SHP77 (cell line): ENCODE measurements around the gene MACROD1.

Experiments used
- DNase-seq, 2 experiments: peaks; one replicate each; lab custom pipeline; 2025; lab: John Stamatoyannopoulos, UW

MACROD1 gene

DNA sequence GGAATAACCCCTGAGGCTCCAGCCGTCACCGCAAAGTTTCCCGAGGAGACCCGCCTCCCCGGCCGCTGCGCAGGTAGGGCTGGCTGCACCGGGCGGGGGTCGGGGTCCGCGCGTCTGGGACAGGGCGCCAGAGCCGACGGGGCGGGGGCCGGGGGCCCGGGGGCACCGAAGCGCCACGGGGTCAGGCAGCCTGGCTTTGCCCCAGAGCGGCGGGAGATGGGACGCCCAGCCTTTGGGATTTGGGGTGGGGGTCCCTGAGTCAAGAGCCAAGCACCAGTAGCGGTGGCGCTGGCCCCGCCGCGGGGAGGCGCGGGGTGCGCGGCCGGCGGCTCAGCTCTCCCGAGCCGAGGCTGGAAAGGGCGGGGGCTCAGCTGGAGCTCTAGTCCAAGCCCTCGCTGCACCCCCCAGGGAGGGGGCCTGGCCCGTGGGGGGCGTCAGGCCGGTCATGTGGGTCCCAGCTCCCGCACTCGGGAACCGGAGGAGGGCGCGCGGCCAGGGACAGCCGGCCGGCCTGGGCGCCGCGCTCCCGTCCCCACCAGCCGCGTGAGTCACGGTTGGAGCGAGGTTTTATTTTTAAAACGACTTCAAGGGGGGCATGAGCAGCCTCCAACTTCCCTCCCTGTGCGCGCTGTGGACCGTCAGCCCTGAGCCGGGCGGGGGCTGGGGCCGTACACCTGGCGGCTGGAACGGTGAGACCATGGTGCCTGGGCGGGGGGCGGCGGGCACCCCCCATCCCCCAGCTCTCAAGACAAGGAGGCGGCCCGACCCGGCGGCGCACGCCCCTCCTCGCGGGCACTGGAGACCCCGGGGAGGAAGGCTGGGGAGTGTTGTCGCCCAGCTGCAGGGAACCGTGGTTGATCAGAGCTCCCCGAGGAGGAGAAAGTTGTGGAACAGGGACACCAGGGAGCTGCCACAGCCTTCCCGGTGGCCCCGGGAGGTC, 129.6 kb downstream of the MACROD1 start:
- no peak for DNase-seq

DNA sequence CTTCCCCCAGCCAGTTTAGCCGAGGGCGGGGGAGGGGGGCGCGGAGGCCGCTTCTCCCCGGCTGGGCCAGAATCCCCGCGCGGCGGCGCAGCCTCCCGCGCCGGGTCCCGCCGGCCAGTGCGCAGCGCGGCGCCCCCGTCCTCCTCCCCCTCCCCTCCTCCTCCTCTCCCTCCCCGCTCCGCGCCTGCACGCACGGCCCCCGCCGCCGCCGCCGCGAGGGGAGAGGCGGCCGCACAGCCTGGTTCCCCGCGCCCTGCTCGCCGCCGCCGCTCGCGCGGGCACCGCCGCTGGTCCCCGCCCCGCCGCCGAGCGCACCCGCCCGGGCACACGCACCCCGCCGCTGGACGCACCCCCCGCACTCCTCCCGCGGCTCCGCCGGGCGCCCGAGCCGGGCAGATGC, 130.3 kb downstream of the MACROD1 start, which contains the start of gene FLRT1:
Gene FLRT1, plus strand, starts transcription at position 356 of the 400 bp plus-strand sequence. CDS start 80,337 bp downstream, outside the sequence.
- no peak for DNase-seq

DNA sequence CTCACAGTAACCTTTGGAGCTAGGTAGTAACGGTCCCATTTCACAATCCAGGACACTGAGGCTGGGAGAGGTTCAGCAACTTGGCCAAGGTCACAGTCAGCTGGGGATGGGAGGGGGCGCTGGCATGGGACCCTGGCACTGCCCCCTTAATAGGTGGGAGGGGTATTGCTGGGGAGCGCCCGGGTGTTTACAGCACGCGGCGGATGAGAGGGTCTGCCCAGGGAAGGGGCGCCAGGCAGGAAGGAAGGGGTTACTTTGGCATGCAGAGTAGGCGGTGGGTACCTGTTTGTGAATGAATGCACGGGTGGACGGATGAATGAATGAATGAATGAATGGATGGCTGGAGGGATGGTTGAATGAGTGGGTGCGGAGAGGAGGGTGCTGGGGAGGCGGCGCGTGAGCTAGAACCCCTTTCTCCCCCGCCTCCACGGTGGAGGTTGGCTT, 130.8 kb downstream of the MACROD1 start:
- no peak for DNase-seq

DNA sequence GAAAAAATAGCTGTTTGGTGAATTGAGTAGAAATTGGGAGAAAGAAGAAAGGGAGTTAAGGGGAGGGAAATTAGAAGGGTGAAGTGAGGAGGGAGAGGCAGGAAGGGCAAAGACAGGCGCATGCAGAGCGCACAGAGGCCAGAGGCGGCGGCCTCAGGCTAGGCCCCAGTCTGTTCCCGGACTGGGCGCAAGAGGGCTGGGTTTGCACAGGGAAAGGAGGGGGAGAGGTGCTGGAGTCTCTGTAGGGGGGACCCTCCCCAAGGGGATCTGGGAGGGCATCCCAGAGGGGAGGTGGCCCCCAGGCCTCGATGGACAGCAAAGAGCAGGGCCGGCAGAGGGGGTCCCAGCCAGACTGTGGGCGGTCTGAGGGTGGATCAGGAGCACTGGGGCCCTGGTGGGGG, 131.5 kb downstream of the MACROD1 start:
- no peak for DNase-seq

DNA sequence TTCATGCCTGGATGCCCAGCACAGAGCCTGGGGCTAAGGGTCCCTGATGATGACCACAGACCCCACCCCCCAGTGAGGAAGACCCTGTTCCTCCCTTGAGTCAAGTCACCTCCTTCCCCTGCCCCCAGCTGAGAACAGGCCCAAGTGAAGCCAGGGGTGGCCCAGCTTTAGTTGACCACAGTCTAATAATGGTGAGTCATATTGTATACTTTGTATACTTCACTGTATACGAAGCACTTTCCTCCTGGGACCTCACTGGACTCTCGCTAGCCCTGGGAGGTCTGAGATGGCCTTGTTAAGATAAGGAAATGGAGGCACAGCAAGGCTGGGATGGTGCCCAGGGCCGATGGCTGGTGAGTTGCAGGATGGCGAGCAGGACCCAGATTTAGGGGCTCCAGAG, 133.9 kb downstream of the MACROD1 start:
- no peak for DNase-seq

DNA sequence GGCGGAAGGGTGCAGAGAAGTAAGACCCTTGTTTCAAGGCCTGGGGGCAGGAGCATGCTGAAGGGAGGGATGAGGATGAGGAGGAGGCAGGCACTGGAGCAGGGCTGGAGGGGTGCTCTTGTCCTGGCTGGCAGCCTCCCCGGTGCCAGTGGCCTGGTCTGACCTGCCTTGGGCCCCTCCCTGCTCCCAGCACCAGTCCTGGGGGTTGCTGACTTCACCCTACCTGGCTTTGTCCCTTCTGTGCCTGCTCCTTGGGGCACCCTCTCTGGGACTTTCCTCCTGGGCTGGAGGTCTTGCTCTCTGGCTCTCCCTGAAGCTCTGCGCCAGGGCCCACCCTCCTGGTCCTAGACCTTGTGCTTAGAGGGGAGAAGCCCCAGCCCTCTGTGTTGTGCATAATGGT, 134.9 kb downstream of the MACROD1 start:
- DNase-seq, result no peak

DNA sequence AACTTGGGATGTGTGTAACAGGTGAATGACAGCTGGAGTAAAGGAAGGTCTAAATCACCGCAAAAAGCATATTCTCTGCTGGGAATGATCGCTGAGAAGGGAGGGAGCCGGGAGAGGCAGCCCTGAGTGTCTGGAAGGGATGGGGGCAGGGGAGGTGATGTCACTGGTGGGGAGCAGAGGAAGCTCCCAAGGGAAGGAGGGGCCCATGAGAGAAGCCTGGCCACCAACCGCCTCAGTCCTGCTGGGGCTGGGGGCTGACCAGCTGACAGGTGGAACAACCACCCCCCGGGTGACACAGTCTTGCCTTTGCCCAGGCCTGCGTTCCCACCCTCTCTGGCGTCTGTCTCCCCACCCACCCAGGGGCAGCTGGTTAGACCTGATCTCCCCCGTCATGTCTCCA, 136.1 kb downstream of the MACROD1 start:
- no peak for DNase-seq

DNA sequence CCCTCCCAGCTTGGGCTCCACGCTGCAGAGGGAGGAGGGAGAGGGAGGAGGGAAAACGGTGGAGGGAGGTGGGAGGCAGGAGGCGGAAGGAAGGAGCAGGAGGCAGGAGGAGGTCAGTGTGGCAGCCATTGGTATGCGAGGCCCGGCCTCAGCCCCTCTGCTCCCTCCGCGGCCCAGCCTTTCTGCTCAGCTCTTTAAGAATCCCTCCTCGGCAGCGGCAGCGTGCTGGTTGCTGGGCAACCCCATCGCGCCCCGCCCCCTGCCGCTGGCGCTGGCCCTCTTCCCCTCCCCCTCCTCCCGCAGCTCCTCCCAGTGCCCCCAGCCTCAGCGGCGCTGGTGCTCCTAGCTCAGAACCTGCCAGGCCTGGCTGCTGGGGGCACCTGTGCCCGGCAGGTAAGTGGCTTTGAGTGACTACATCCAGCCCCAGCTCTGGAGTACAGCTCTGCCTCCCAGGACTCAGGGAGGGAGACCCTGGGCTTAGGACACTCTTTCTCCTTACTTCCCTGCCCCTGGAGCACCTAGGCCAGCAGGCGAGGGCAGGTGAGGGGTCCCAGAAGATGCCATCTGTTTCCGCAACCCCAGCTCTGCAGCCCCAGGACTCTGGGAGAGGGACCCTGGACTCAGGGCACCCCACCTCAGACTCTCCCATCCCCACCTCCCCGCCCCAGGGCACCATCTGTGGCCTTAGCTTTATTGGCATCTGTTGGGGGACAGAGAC, 137.4 kb downstream of the MACROD1 start:
- peak in 1 of 2 experiments; percentile 28 for DNase-seq

DNA sequence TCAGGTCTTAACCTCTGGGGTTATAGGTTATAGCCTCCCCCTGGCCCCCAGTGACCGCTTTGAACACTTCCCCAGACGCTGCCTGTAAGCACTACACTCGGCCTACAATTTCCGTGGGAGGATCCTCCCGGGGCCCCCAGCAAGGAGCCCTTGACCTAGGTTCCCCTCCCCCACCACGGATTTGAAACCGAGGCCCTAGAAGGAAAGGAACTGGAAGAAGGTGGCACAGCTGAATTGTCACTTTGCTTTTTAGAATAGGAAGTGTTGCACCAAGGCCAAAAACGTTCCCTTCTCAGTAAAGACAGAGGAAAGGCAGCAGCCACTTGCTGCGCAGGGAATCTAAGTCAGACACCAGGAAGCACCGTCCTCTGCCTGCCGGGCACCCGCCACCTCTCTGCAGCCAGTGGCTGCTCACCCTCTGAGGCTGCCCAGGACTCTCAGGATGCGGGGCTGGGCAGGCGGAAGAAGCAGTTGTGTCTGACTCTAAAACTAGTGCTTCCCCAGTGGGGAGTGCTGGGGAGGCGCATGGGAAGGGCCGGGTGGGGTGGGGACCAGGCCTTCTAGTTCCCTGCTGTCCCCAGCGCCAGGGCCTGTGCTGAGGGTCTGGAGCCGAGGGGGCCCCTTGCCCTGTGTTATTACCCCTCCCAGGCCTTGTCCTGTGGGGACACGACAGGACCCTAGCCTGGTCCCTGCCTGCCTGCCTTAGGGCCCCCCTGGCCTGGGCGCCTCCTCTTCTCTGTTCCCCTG, 138.1 kb downstream of the MACROD1 start:
- DNase-seq, result no peak

DNA sequence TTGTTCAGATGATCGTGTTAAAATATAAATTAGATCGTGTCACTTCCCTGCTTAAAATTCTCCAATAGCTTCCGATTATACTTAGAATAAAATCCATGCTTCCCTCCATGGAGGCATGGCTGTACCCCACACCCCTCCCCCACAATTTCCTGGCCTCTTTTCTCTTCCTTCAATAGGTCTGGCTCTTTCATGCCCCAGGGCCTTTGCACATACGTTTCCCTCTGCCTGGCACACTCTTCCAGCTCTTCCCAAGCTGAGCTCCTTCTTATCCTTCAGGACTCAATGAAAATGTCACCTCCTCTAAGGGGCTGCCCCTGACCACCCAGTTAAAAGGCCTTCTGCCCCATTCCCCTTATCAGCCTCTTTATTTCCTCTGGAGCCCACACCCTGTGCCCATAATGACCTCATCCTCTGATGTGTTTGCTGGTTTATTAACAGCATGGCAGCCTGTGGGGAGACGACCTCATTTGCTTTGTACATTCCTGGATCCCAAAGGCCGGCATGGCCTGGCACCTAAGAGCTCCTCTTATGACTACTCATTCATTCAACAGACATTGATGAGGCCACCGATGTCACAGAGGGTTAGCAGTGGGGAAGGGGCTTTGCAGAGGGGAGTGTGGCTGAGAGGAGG, 139.2 kb downstream of the MACROD1 start:
- no peak for DNase-seq

DNA sequence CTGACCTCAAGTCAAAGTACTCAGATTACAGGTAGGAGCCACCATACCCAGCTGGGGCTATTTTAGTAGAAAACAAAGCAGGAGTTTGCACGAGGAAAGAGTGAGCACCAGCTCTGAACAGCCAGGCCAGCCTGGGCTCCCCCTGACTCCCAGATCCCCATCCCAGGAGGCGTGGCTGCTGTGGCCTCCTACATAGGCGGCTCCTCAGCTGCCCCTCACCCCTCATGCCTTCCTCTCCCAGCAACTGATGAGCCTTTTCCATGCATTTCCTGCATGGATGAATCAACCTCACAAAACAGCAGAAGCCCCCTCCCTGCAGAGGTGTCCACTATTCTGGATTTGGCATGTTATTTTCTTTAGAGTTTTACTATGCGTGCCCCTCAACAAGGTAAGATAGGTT, 140.7 kb downstream of the MACROD1 start:
- DNase-seq, result no peak

DNA sequence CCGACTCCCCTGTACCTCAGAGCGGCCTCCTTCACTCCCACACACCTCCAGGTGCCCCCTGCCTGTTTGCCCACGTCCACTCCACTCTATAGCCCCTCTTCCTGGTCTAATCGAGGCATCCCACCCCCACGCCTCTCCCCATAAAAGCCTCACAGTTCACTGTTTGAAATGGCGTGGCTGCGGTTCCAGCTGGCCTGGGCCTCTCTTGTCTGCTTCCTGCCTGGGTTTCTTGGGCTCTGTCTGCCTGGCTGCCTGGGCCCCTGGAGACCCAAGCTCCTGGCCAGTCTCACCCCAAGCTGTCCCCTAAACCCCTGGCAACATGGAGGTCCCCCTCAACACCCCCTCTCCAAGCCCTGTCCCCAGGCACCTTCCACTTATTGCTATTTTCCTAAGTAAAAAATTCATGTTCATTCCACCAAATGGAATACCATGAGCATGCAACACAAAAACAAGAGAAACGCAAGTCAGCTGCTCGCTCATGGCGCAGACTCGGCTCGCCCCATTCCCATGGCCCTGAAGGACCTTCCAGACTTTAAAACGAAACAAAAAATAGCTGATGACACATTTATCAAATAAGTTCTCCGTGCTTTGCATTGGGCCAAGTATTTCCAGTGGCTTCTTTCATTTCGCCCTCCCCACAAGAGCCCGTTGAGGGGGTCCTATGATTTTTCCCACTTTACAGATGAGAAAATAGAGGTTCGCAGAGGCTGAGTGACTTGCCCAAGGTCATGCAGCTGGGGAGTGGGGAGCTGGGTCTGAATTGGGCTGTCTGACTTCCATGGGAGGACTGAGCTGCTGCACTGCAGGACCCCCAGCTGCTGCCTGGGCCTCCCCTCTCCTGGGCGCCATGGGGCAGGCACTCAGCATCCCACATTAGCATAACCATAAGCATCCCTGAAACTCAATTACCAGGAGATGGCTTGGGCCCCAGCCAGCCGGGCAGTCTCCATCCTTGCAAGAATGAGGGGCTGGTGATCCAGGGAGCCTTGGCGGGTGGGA, 141.9 kb downstream of the MACROD1 start:
- no peak for DNase-seq

DNA sequence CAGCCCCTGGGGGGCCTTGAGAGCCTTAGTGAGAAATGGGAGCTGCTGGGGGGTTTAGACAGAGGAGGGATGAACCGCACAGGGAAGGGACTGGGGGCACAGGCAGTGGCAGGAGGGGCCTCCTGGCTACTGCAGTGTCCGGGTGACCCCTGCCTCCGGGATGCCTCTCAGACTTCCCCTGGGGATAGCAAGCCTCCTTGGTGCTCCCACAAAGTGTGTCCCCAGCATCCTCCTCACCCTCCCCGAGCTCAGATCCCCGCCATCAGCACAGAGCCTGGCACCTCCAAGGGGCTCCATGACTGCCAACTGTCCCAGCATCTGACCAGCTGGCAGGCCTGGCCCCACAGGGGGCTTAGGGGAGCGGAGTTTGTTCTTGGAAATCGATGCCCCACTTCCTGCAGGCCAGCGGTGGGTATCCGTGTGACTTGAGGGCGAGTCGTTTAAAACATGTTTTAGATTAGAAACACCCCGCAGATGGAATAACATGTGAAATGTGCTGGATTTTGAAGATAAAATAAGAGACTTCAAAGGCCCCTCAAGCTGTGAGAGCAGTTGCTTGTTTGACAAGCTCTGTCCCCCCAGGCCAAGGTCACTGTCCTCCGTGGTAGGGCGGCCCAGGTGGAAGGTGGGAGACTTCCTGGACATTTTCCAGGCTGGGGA, 143.7 kb downstream of the MACROD1 start:
- no peak for DNase-seq

DNA sequence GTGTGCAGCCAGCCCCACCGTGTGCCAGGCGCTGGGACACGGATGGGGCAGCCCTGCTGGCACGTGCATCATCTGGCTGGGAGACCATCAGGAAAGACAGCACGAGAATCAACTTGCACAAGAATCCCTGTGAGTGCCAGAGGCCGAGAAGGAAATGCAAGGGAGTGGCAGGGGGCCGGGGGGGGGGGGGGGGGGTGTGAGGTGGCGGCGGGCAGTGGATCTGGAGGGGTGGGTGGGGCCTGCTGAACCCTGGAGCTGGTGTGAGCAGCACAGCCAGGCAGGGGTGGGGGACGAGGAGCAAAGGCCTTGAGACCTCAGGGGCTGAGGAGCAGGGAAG, 144.2 kb downstream of the MACROD1 start:
- DNase-seq, result no peak

DNA sequence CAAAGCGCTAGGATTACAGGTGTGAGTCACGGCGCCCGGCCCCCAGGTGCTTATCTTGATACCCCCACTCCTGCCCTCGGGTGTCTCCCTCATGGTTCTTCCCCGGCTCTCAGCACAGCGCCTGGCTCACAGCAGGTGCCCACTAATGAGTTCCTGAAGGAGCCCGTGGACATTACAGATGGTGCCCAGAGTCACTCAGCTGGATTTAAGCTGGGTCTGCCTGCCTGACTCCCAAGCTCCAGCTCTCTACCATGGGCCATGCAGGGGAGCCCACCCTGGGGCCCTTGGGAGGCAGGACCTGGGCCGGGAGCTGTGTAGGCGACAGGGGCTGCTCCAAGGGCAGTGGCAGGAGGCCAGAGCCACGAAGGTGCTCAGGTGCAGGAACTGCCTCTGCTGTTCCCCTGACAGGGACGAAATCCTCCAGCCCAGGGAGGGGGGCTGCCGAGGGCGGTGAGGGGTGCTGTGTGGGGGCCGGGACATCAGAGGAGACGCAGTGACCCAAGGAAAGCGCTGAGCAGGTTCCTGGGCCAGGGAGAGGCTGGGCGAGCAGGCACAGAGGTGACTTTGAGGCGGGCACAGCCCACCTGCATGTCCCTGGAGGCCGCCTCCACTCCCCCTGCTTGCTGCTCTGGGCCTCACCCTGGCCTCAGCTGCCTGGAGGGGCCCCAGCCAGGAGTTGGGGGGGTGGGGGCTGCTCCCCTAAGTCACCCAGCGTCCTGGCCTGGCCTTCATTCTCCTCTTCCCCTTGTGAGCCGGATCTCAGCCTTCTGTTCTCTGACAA, 144.7 kb downstream of the MACROD1 start:
- no peak for DNase-seq

DNA sequence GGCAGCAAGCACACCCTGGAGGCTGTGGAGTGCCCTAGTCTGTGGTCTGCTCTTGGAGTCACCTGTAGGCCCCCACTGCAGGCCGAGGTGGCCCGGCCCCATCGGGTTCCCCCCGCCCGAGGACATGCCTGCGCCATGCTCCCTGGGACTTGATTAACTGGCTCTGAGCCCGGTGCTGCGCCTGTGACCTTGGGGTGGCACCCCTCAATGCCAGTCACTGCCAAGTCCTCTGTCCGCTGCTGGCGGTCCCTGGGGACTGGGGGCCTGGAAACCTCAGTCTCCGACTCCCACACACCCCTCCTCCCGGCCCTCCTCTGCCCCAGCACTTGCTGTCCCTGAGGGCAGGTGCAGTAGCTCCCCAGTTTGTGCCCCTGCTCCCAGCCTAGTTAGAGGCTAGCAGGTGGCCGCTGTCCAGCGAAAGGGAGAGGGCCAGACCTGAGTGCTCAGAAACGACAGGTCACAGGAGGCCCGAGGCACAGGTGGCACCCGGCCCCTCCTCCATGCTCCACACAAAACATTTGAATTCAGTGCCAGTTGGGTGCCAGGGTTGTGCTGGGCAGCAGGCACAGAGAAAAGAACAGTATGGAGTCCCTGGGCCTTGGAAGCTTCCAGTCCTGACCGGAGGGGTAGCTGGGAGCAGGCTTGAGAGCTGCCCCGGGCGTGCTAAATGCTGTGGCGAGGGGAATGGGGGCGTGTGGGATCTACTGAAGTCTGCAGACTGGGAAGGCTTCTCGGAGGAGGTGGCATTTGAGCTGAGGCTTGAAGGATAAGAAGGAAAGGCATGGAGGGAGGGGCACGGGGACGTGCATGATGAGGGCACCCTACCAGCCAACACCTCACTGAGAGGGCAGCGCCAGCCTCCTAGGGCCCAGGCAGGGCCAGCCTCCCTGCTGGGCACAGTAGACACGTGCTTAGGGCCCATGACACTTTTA, 146.5 kb downstream of the MACROD1 start:
- DNase-seq, result no peak

DNA sequence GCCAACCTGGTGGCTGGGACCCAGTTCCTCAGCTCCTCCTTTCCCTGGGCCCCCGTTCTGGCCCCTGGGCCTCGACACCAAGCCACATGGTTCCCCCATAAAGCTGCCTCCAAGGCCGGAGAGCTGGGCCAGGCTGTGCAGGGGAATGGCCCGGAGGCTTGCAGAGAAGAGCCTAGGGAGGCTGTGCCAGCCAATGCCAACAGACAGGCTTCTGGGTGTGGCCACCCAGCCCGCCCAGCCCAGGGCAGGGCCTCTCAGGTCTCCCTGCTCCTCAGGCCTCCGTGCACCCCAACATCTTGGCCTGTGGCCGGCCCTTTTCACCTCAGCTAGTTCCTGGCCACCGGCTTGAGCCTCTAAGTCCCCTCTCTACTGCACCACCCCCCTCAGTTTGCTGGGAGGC, 147.6 kb downstream of the MACROD1 start:
- no peak for DNase-seq

DNA sequence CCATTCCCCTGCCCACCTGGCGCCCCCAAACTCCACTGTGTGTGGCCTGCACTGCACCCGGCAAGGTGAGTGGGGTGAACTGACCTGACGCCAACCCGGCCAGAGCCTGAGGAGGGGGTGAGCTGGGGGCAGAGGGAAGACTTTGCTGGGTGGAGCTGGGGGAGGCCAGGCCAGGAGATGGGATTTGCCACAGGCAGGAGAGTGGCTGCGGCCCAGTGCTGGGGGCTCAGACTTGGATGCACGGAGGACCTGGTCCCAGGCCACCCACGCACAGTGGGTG, 148.0 kb downstream of the MACROD1 start:
- DNase-seq, result no peak
